Posterior vena cava (tissue), 2 donors: ENCODE results near the gene HOGA1. TPM values are rescaled to one million over a fixed set of nuclear protein-coding genes. Genes with fewer than 3 reads are reported as not detected.
"Not testable (repeated sequence)": the region's sequence is repeated elsewhere in the genome, so short reads cannot be mapped to it uniquely, and the experiment has no call there.

Source experiments
- DNase-seq: peaks from one replicate; pipeline ENCODE4 v3.0.0-alpha.2; 2020; ENCODE audit warnings: low spot score
- intact Hi-C, 2 donors: fragments of 100-400 bp; cut with DNase I; formaldehyde crosslinking; loops; one replicate each; pipeline versions ENCODE4 v1.14.1 to v1.14.2; 2022 to 2023
- total RNA-seq, 2 donors: library from RNA; stranded (reverse); fragmentation: NEBNext Ultra II Directional; extraction: Animal tissue kit (Norgen Biotek cat#: 25700); gene quantifications; one replicate each; pipeline ENCODE4 v1.2.1, GENCODE V29; 2021
- donor health status: DM: yes; HTN: yes; CAD: no.
- donor health status: DM: yes; HTN: yes; CAD: no.

HOGA1 gene
- total RNA-seq, 2 donors from 2014 or later: 1.5 to 4.1 TPM

DNA sequence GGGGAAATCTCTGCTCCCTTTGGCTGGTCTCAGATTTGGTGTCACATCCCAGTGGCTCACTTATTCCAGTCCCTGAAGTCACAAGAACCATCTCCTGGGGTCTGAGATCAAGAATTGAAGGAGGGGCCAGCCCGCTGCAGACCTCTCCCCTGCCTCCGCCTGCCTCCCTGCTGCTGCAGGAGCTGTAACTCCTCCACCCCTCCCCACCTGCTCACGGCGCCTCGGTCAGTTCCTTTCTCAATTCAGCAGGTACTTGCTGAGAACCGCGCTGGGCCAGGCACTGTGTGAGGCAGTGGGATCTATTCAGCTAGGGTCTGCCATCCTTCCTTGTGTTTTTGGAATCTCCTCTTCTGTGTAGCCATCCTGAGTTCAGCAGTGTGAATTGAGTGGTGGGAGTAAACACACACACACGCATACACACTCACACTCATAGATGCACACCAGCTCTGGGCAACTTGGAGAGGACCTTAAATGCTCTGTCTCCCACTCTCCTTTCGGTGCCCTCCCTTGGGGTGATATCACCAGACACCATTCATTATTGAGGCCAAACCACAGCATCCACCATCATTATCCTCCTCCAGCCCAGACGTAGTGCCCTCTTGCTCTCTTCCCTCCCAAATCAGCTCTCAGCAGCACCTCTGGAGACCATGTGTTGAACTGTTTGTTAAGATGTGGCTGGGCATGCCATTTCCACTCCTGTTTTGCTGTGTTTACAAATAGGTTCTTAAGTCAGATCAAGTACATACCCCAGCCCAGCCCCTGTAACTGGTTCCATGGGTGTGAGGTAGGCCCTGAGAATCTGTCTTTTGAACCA is 33.6 kb upstream of the HOGA1 start:
- intact Hi-C loops: loop anchor here in 1 of 2 donors (10.0 kb wide), 1 partner anchor 86 kb away; no protein-coding TSS in a partner anchor
- peak; percentile 68 for DNase-seq

DNA sequence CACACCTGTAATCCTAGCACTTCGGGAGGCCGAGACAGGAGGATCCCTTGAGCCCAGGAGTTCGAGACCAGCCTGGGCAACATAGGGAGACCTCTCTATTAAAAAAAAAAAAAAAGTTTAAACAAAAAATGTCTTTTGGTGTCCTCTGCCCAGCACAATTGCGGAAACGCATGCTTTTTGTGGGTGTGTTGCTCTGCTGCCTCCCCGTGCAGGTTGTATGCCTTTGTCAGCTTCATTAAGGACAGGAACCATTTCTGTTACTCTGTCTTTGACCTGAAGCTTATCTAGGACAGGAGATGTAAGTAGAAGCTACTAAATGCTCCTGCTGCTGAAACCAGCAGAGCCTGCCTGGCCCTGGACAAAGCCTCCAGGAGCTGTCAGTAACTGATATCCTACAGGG is 32.9 kb upstream of the HOGA1 start:
- peak; percentile 20 for DNase-seq
- intact Hi-C loops: loop anchor here in 1 of 2 donors (10.0 kb wide), 1 partner anchor 86 kb away; no protein-coding TSS in a partner anchor

DNA sequence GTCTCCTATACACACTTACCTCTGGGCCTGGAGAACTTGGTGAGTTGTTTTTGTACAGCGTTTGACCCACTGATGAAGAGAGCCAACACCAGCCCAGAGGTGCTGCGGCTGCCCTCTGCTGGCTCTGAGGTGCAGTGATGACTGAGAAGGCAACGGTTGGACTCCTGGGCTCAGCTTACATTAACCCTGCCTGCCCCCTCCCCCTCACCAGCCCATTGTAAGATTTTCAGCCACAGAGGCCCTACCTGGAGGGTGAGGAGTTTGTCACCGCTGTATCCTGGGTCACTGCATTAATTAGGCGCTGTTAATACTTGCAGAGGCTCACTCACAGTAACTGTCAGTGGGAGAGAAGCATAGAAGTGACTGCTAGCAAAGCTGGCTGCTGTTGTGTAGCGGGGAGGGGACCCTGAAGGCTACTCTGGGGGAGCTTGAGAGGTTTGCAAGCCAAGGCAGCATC is 30.6 kb upstream of the HOGA1 start:
- DNase-seq: peak; percentile 88
- intact Hi-C loops: loop anchor here in 1 of 2 donors (10.0 kb wide), 1 partner anchor 89 kb away; no protein-coding TSS in a partner anchor

DNA sequence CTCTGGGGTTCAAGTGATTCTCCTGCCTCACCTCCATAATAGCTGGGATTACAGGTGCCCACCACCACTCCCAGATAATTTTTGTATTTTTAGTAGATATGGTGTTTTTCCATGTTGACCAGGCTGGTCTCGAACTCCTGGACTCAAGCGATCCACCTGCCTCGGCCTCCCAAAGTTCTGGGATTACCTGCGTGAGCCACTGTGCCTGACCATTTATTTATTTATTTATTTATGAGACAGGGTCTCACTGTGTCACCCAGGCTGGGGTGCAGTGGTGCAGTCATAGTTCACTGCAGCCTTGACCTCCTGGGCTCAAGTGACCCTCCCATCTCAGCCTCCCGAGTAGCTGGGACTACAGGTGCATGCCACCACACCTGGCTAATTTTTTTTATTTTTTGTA is 29.9 kb upstream of the HOGA1 start:
- intact Hi-C loops: loop anchor here in 1 of 2 donors (10.0 kb wide), 1 partner anchor 90 kb away; no protein-coding TSS in a partner anchor
- DNase-seq: peak; percentile 31

DNA sequence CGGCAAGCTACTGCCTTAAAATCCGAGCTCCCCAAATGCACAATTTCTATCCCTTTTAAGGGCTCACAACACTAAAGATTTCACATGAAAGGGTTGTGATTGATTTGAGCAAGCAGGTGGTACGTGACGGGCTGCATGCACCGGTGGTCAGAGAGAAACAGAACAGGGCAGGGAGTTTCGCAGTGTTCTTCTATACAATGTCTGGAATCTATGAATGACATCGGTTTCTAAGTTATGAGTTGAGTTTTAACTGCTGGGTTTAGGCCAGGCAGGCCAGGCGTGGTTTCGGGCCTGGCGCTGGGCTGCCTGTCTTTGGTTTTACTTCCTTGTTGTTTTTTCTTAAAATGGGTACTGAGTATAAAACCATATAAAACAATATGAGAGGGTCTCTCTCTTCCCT is 28.6 kb upstream of the HOGA1 start:
- intact Hi-C loops: loop anchor here in 1 of 2 donors (10.0 kb wide), 1 partner anchor 91 kb away; no protein-coding TSS in a partner anchor
- DNase-seq: peak; percentile 5

DNA sequence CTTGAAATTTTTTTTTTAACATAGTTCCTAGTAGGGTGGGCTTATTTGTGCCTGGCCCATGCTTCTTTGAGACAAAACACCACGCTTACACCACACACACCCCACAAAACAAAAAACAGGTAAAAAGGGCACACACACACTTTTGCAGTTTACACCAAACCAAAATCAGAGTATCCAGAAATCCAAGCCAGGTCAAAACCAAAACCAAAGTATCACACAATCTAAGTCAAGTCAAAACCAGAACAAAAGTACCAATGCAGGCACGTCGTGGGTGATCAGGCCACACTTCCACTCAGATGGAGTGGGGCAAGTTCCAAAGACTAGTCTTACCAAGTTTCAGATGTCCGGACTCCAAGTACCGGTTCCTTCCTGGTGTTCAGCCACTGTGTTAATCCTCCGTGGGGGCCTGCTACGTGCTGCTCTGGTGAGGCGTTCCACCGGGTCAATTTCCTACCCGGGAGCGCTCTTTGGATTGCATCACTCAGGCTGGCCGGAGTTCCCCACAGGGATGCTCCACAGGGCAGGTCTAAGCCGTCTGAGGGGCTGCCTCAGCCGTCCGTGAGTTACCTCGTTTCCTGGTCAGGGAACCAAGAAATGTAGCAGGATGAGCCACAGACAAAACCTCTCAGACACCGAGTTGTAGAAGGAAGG is 23.3 kb upstream of the HOGA1 start:
- intact Hi-C loops: not testable (repeated sequence)
- peak; percentile 83 for DNase-seq

DNA sequence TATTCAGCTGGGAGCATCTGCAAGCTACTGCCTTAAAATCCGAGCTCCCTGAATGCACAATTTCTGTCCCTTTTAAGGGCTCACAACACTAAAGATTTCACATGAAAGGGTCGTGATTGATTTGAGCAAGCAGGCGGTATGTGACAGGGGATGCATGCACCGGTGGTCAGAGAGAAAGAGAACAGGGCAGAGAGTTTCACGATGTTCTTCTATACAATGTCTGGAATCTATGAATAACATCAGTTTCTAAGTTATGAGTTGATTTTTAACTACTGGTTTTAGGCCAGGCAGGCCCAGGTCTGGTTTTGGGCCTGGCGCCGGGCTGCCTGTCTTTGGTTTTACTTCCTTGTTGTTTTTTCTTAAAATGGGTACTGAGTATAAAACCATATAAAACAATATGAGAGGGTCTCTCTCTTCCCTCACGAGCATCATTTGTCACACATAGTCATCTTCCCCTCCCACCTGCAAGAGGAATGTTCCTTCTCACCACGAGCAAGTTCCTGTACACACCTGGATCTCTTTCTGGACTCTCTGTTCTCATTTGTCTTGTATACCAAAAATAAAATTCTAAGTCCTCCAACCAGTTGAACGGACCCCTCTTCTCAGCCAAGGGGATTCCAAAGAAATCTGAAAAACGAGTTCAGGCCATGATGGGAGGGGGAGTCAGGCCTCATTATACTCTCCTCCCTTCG is 22.7 kb upstream of the HOGA1 start:
- intact Hi-C loops: not testable (repeated sequence)
- DNase-seq: peak; percentile 32

DNA sequence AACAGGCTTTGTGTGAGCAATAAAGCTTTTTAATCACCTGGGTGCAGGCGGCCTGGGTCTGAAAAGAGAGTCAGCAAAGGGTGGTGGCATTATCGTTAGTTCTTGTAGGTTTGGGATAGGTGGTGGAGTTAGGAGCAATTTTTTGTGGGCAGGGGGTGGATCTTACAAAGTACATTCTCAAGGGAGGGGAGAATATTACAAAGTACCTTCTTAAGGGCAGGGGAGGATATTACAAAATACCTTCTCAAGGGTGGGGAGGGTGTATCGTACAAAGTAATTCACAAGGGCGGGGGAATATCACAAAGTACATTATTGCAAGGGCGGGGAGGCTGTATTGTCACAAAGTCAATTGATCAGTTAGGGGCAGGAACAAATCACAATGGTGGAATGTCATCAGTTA is 21.9 kb upstream of the HOGA1 start:
- intact Hi-C loops: not testable (repeated sequence)

DNA sequence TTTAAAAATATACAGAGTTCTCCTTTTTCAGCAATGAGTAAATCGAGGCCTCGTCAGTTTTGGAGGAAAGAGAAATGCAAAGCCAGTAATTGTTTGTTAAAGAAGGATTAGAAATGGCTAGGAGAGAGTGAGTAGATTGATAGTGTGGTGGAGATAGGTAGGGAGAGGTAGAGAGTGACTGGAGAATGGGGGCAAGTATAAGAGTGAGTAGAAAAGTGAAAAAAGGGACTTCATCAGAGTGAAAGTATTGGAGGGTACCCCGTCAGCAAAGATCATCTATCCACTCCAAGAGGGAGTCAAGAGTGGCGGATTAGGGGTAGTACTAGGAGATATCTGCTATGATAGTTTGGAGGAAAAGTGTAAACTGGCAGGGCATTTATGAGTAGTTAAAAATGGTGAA is 20.9 kb upstream of the HOGA1 start:
- intact Hi-C loops: no loop called here

More for the DNA sequence above, 21.9 kb upstream of the HOGA1 start:
- not testable (repeated sequence) for DNase-seq

DNA sequence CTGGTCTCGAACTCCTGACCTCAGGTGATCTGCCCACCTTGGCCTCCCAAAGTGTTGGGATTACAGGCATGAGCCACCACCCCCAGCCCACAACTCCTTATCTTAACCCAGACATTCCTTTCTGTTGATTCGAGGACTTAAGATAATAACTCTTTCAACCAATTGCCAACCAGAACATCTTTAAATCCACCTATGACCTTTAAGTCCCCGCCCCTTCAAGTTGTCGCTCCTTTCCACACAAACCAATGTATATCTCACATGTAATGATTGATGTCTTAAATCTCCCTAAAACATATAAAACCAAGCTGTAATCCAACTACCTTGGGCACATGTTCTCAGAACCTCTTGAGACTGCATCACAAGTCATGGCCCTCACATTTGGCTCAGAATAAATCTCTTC is 19.4 kb upstream of the HOGA1 start:
- DNase-seq: peak; percentile 23
- intact Hi-C loops: no loop called here

More for the DNA sequence above, 20.9 kb upstream of the HOGA1 start:
- no peak for DNase-seq

DNA sequence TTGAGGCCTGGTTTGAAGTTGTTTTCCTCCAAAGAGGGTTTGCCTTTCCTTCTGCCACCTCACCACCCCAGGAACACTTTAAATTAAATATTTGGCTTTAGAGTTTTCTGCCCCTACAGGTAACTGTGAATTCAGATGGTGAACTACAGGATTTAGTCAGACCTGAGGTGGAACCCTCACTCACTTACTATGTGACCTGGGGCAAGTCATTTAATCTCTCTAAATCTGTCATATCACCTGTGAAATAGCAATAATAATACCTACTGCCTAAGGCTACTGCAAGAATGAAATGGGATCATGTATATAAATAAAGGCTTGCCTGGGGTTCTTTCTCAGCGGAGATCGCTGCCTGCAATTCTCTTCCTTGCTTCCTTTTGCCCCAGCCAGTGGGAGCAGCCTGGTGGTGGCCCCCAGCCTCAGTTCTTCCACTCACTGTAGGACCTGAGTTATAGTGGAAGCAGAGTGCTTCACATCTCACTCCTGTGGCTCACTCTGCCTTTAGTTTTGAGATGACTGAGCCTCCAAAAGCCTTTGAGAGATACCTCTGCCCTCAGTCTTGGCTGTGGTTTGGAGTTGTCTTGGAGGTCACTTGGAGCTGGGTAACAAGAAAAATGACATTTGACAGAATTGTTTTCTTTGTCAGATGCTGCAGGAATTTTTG is 17.7 kb upstream of the HOGA1 start:
- no peak for DNase-seq
- intact Hi-C loops: no loop called here

DNA sequence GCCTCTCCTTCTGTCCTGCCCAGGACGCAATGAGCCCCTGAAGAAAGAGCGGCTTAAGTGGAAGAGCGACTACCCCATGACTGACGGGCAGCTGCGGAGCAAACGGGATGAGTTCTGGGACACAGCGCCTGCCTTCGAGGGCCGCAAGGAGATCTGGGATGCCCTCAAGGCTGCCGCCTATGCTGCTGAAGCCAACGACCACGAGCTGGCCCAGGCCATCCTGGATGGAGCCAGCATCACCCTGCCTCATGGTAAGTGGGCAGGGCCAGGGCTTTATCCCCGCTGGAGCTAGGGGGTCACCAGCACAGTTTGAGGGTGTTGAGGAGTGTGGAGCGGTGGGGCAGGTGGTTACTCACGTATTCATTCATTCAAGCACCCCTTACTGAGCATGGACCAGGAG is 16.3 kb upstream of the HOGA1 start:
- peak; percentile 18 for DNase-seq
- intact Hi-C loops: no loop called here

DNA sequence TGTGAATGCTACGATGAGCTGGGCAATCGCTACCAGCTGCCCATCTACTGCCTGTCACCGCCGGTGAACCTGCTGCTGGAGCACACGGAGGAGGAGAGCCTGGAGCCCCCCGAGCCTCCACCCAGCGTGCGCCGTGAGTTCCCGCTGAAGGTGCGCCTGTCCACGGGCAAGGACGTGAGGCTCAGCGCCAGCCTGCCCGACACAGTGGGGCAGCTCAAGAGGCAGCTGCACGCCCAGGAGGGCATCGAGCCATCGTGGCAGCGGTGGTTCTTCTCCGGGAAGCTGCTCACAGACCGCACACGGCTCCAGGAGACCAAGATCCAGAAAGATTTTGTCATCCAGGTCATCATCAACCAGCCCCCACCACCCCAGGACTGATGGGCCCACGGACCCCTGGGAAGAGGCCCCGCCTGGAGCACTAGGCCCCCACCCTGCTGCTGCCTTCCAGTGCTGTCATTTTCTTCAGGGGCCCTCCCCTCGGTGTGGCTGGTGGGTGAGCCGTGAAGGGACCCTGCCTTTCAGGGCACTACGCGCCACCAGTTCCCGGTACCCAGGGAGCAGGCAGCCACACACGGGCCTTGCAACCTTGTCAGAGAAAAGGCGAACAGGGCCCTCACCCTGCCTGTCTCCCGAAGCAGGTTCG is 13.9 kb upstream of the HOGA1 start:
- intact Hi-C loops: loop anchor here in 1 of 2 donors (5.0 kb wide), 1 partner anchor 42 kb away; no protein-coding TSS in a partner anchor
- peak; percentile 76 for DNase-seq

DNA sequence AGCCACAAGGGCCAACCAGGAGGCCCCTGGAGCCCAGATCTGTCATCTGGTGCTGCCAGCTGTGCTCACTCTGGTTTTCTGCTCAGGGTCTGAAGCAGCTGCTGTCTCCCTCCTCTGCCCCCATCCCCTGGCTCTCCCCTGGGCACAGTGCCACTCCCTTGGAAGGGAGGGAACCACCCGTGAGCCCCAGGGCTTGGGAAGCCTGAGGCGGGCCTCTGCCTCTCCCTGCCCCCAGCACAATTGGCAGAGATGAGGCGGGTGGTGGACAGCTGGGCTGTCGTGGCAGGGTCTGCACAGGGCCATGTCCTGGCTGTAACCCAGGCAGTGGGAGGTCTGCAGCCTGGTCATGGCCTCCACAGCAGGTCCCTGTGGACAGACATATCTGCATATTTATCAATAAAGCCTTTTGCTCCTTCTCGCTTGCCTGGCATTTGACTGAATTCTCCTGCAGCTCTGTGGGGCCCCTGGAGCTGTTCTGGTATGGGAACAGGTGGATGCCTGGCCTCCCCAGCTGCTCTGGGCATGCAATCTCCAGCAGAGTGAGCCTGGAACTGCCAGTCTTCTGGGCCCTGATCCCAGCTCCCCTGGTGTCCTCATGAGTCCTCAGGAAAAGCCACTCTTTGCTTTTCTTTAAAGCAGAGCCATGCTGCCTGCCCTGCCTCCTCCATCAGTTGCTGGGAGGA is 13.3 kb upstream of the HOGA1 start:
- intact Hi-C loops: loop anchor here in 1 of 2 donors (5.0 kb wide), 1 partner anchor 41 kb away; no protein-coding TSS in a partner anchor
- peak; percentile 70 for DNase-seq

DNA sequence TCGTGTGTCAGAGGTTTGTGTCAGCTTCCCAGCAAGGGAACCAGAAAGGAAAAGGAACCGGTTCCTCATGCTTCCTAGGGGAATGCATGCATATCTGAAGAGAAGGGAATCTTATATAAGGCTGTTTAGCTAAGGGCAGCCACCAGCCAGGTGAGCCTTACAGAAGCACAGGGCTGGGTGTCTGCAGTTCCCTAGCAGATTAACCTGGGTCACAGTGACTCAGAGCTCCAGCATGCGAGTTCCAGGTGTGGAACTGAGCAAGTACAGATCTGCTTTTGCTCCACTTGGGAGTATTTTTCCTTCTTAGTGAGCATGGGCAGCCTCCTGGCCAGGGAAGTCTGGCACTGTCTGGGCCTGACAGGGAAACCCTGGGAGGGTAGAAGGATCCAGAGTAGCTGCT is 12.6 kb upstream of the HOGA1 start:
- intact Hi-C loops: loop anchor here (2.0 to 5.0 kb wide), 2 partner anchors 39 to 41 kb away; no protein-coding TSS in a partner anchor
- peak; percentile 43 for DNase-seq

DNA sequence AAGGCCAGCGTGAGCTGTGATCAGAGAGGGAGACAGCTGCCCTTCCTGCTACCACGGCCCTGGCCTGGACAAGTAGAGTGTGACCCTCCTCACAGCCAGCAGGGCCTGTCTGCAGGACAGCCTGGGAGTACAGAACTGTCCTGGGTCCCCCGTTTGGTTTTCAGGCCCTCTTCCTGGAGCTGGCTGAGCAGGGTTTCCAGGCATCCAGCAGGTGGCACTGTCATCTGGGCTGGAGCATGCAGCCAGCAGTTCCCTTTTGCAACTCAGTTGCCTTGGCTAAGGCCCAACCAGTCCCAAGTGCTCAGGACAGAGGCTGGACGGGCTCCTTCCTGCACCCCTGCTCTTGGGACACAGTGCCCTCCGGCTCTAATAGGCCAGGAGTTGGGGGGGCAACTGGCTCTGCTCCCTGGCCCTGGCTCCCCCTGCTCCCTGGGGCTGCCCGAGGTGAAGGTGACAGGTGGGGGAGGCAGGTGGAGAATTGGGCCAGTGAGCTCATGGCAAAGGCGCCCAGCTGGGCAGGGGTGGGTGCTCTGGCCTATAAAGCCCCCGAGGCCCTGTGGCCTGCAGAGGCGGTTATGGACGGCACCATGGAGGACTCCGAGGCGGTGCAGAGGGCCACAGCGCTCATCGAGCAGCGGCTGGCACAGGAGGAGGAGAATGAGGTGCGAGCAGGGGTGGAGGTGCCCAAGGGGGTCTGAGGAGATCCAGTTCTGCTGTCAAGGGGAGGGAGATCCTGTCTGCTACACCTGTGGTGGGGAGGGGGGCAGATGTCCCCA is 11.8 kb upstream of the HOGA1 start, which contains the start of gene ANKRD2:
Gene ANKRD2 (plus strand): TSS at position 566 of the 776 bp plus-strand sequence. CDS start 10 bp downstream, at position 576.
- DNase-seq: peak; percentile 95
- intact Hi-C loops: loop anchor here (2.0 to 5.0 kb wide), 2 partner anchors 38 to 40 kb away; no protein-coding TSS in a partner anchor

DNA sequence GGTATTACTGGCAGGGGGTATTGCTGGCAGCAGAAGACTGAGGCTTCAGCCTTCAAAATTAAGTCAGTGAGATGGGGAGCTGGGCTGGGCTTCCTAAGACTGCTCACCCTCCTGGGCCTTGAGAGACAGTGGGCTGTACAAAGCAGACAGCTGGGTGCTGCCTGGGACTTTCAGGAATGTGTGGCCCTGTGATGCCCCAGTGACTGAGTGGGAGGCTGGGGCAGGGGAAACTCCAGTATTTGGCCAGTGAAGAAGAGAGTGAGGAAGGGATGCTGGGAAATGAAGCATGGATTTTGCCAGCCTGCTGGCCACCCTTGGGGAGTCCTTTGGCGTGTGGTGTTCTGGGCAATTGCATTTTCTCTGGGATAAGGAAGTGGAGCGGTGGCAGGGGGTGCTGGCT is 11.2 kb upstream of the HOGA1 start:
- intact Hi-C loops: loop anchor here (2.0 to 5.0 kb wide), 2 partner anchors 38 to 39 kb away; no protein-coding TSS in a partner anchor
- no peak for DNase-seq
